HG03378 (cell line): ENCODE results near the gene AREL1.
"Not testable (repeated sequence)": the region's sequence is repeated elsewhere in the genome, so short reads cannot be mapped to it uniquely, and the experiment has no call there.

Source experiments
- ATAC-seq: cut with Tn5 transposase; IDR thresholded peaks from one replicate; pipeline ENCODE4 v1.9.1; 2021; ENCODE audit warnings: mild to moderate bottlenecking, moderate library complexity; ENCODE audit not compliant: unreplicated experiment

Gene AREL1, protein sequence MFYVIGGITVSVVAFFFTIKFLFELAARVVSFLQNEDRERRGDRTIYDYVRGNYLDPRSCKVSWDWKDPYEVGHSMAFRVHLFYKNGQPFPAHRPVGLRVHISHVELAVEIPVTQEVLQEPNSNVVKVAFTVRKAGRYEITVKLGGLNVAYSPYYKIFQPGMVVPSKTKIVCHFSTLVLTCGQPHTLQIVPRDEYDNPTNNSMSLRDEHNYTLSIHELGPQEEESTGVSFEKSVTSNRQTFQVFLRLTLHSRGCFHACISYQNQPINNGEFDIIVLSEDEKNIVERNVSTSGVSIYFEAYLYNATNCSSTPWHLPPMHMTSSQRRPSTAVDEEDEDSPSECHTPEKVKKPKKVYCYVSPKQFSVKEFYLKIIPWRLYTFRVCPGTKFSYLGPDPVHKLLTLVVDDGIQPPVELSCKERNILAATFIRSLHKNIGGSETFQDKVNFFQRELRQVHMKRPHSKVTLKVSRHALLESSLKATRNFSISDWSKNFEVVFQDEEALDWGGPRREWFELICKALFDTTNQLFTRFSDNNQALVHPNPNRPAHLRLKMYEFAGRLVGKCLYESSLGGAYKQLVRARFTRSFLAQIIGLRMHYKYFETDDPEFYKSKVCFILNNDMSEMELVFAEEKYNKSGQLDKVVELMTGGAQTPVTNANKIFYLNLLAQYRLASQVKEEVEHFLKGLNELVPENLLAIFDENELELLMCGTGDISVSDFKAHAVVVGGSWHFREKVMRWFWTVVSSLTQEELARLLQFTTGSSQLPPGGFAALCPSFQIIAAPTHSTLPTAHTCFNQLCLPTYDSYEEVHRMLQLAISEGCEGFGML

DNA sequence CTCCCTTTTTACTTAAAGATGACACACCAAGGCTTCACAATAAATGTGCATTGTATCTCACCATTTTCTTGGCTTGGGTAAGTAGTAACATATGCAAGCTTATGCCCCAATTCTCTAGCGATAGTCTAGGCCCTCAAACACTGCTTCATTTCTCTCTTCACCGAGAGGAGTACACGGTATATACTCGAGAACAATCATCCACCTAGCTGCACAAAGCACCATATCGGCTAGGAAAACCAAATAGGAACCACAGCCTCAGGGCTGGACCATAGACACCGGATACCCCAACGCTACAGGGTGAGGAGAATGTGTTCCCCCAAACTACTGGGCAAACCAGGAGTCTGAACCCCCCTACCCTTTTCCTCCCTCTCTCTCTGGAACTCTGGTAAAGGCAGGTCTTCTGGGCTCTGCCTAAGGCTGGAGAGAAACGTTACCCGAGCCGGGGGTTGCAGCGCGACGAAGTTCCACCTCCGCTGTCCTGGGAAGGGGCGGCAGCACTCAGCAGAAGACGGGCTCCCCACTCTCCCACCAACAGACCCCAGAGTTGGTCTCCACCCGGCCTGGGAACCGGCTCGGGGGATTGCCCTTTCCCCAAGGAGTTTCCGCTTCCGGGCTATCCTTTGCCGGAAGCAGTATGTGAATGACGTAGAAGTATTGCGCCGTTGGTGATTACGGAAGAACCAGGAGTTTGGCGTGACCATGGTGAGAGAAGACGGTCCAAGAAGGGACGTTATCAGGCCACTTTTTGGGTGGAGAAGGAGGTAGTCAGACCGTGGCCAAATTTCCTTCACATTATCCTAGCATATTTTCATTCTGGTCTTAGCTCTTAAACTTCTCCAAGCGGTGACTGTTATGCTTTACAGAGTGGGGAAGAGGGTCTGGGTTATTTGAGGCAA lies at the start of gene AREL1, which contains the start of gene FCF1:
Gene AREL1, minus strand, starts transcription at position 582 of the 896 bp plus-strand sequence. CDS start 27,465 bp downstream, outside the sequence.
Gene FCF1, plus strand, starts transcription at position 646 of the 896 bp plus-strand sequence. Its CDS starts 54 bp downstream, at position 700.
- ATAC-seq: peak; percentile 85

DNA sequence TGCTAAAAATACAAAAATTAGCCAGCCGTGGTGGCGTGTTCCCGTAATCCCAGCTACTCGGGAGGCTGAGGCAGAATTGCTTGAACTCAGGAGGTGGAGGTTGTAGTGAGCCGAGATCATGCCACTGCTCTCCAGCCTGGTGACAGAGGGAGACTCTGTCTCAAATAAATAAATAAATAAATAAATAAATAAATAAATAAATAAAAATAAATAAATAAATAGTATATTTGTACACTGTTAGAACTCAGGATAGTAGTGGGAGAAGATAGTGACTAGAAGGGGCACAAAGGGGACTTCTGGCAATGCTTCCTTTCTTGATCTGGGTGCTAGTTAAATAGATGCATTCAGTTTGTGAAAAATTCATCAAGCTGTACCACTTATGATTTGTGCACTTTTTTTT lies 45.6 kb upstream of the AREL1 start:
- ATAC-seq: not testable (repeated sequence)

DNA sequence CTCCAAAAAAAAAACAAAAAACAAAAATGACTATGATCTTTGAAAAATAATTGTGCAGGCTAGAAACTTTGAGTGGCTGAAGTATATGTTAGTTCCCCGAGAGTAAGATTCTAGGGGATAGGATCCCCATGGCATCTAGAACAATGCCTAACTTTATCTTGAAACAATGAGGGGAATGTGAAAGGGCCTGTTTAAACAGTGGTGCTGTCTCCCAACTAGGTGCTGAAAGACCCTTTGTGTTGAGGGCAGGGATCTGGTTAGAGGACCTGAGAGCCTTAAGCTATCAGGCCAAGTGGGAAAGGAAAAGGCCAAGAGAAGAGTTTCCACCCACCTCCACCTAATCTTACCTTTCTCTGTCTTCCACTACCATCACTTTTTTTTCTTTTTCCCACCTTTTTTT lies 43.4 kb upstream of the AREL1 start:
- ATAC-seq: no peak

DNA sequence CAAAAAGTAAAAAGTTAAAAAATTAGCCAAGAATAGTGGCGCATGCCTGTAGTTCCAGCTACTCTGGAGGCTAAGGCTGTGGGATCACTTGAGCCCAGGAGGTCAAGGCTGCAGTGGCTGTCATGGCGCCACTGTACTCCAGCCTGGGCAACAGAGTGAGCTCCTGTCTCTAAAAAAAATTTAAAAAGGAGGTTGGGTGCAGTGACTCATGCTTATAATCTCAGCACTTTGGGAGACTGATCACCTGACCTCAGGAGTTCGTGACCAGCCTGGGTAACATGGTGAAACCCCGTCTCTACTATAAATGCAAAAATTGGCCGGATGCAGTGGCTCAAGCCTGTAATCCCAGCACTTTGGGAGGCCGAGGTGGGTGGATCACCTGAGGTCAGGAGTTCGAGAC lies 42.0 kb upstream of the AREL1 start:
- ATAC-seq: no peak

DNA sequence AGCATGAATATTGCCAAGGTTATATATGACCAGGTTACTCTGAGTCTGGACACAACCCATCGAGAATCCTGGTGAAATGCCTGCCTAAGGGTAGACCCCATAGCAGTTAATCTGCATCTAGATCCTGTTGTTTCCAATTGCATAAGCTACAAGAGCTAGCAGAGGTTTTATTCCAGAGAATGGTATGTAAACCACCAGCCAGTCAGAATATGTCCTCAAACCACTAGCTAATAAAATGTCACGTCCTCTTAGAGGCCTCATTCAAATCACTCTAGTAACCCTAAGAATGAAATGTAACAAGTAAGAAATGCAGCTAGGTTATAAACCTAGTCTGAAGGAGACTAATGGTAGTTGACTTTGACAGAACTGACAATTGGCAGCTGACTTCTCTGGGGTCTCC lies 41.3 kb upstream of the AREL1 start:
- no peak for ATAC-seq

DNA sequence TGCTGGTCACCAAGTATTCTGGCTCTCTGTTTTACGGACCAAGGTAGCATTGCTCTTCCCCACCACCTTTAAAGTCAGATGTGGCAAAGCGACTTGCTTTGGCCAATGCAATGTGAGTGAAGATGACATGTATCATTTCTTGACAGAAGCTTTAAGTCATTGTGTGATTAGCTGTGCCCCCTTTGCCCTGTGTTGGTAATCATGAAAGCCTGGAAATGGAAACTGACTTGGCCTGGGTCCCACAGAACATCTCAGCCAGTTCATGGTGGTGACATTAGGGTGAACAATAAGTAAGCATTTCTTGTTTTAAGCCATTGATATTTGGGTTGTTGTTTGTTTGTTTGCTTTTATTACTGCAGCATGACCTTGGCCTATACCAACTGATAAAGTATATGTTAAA lies 34.4 kb upstream of the AREL1 start:
- no peak for ATAC-seq

DNA sequence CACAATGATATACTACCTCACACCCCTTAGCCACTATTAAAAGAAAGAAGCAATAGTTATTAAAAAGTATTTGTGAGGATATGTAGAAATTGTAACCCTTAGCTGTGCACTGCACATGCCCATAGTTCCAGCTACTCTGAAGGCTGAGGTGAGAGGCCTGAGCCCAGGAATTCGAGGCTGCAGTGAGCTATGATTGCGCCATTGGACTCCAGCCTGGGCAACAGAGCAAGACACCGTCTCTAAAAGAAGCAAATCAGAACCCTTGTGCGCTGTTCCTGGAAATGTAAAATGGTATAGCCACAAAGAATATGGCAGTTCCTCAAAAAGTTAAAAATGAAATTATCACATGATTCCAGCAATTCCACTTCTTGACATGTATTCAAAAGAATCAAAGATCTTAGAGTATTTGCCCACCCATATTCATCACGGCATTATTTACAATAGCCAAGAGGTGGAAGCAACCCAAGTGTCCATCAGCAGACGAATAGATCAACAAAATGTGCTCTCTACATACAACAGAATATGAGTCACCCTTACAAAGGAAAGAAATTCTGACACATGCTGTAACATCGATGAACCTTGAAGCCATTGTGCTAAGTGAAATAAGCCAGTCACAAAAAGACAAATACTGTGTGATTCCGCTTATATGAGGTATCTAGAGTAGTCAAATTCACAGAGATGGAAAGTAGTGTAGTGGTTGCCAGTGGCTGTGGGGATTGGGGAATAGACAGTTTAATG lies 26.6 kb upstream of the AREL1 start:
- ATAC-seq: no peak

DNA sequence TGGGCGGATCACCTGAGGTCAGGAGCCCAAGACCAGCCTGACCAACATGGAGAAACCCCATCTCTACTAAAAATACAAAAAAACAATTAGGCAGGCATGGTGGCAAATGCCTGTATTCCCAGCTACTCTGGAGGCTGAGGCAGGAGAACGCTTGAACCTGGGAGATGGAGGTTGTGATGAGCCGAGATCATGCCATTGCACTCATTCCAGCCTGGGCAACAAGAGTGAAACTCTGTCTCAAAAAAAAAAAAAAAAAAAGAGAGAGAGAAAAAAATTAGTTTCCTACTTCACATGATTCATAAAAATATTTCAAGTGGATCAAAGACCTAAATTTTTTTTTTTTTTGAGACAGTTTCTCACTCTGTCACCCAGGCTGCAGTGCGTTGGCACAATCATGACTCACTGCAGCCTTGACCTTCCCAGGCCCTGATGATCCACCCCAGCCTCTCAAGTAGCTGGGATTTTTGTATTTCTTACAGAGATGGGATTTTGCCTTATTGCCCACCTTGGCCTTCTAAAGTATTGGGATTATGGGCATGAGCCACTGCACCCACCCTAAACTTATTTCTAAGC lies 25.0 kb upstream of the AREL1 start:
- no peak for ATAC-seq

DNA sequence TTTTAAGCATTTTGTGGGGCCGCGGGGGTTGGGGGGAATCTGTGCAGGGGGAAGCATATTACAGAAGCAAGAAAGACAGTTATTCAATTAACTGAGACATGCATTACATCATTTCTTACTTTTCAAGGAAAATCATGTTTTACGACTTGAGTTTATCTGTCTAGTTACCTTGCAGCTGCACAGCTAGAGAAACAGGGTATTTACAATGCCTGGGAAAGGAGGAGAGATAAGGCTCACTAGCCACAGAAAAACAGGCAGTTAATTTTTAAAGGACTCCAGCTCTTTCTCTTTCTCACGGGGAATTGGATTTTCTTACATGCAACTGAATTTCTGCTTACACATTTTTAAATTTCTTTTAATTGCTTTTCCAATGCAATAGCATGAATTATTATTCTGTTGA lies 22.2 kb upstream of the AREL1 start:
- no peak for ATAC-seq

DNA sequence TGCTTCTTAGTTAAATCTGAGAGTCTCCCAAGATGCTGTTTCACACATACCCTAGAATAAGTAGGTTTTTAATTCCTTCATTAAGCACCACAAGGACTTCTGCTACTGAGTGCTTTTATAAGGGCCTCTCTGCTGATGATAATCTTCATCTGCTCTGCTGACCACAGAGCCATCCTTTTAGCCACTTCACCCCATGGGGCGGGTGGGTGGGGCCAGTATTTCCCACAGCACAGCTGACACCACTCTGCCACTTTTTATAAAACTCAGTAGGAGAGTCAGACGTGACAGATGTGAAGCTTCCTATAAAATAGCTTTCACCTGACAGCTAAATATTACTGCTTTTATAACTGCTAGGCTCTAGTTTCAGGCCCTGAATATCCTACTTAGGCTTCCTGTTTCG lies 20.3 kb upstream of the AREL1 start:
- no peak for ATAC-seq

DNA sequence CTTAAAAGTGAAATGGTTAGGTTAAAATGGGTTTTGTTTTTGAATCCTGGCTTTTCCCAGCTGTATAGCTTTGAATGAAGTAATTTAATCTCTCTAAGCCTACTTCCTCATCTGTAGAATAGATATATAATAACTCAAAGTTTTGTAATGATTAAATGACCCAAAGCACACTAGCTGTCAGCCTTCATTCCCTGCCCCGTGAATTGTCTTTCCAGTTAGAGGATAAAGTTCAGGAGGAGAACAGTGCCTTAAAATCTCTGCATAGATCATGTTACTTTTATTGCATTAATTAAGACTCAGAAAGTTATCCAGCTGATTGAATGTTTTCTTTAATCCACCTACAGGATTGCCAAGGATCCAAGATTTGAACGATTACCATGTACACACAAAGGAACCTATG lies 19.5 kb upstream of the AREL1 start:
- no peak for ATAC-seq

DNA sequence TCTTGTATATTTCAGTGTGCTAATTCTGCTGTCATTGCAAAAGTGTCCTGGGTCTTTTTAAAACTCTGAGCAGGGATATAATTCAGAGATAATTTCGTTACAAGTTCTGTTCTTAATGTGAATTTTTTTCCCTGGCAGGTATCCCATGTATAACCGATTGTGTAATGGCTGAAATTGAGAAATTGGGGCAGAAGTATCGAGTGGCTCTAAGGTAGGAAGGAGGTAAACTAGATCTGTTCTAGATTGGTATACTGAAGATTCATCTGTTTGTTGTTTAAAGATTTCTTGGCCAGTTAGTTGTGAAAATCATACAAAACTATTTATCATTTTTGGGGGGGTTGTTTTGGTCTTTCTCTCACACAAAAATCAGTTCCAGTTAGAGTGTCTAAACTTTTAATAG lies 10.3 kb upstream of the AREL1 start:
- ATAC-seq: no peak

DNA sequence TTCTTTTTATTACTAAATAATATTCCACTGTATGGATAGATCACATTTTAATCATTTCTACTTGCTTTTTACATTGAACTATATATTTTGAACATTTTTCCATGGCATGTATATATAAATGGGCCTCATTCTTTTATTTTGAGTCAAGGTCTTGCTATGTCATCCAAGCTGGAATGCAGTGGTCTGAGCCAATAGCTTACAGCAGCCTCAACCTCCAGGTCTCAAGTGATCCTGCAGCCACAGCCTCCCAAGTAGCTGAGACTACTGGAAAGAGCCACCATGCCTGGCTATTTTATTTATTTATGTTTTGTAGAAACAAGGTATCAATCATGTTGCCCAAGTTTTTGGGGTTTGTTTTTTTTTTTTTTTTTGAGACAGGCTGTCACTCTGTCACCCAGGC lies 7.6 kb upstream of the AREL1 start:
- no peak for ATAC-seq

DNA sequence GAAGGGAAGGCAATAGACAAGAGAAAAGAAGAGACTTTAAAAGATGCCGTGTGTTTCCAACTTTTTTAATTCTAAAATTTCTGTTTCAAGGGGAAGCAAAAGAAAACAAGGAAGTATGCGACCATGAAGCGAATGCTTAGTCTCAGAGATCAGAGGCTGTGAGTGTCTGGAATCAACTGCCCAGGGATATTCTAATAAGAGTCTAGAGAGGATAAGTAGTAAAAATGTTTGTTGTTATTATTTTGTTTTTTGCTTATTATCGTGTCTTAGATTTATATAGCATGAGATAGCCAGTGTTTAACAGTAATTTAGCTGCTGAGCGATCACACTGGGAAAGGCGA lies 485 bp upstream of the AREL1 start:
- no peak for ATAC-seq

DNA sequence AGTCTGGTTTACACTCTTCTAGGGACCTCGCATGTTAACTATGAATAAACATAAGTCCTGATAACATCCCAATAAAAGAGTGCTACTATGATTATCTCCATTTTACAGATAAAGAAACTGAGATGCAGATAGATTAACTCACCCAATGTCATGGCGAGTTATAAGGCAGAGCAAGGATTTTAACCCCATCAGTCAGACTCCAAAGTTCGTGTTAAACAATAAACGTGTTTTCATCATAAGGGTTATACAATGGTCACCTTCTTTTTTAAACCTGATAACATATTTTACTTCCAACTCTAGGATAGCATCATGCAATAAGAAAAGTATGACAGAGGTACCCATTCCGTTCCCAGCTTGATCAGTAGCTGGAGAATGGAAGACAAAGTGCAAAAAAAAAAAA lies 1.2 kb downstream of the AREL1 start:
- ATAC-seq: no peak

DNA sequence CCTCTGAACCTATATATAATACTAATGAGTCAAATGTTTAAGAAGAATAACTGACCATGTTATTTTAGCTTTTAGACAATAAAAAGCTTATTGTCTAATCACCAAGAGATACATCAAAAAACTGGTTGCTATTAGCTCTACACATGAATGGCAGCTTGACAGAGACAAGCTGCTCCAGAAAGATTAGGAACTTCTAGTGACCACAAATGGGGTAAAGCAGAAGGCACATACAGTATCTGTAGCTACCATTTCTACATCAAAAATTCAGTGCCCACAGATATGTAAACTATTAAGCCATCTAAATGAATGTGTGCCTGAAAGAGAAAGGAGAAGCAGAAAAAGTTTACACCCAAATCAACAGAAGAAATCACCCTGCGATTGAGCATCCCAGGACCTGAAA lies 2.4 kb downstream of the AREL1 start:
- no peak for ATAC-seq

DNA sequence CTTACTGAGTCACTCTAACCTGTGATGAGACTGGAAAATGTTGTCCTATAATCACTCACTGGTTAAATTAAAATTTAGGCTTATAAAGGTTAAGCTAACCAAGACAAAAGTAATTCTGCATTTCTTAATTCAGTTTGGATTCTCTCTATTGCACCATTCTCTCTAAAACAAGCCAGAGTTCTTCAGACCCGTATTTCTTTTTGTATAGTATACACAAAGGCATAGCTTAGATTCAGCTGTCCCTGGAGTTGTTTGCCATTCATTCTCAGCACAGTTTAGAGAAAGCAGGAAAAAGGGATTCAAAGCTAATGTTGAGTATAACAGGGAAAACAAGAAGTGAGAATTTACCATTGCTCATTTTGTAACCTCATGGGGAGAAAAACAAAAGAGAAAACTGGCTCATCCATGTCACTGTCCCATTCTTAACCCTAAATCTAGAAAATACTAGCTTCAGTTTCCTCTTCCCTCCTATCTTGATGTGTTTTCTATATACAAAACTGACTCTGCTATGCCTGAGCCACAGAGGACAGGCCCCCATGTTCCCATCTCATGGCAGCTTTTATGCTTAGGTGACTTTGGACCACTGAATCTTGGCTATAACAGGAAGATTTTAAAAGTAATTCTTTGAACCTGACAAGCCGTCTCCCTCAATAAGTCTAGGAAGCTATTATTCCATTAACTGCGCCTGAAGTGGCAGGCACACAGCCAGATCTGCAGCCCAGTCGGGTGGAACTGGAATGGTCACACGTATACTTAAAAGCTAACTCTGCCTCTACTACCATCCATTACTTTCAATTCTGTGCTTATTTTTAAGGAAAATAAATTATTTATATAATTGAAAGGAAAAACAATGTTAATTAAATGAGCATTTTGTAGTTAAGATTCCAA lies 7.0 kb downstream of the AREL1 start:
- no peak for ATAC-seq

DNA sequence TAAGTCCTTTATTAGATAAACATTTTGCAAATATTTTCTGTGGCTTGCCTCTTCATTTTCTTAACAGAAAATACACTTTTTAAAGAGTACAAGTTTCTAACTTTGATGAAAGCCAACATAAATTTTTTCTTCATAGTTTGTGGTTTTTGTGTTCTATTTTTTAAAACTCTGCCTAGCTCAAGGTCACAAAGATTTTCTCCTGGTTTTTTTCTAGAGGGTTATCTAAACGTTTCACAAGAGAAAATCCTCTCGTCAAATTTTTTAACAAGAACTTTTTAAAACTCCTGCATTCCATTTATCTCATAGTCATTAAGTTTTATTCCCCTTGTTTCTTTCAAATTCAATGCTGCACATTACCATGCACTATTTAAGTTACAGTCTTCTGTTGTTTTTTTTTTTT lies 8.2 kb downstream of the AREL1 start:
- ATAC-seq: no peak

DNA sequence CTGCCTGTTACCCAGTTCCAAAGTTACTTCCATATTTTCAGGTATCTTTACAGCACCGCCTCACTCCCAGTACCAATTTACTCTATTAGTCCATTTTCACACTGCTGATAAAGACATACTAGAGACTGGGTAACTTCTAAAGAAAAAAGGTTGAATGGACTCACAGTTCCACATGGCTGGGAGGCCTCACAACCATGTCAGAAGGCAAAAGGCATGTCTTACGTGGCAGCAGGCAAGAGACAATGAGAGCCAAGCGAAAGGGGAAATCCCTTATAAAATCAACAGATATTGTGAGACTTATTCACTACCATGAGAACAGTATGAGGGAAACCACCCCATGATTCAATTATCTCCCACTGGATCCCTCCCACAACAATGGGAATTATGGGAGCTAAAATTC lies 9.8 kb downstream of the AREL1 start:
- no peak for ATAC-seq
